ENCODE results near the gene ATP11A.
A peak's percentile ranks its signal among the peaks of the same experiment; 100 is the strongest.

ATP11A gene

GRCh38 chr13:112764028-112764427 lies 74.2 kb downstream of the ATP11A start:
- DNase-seq = no peak

GRCh38 chr13:112764864-112765561 lies 75.2 kb downstream of the ATP11A start:
- DNase-seq = no peak

GRCh38 chr13:112765731-112766130 lies 75.9 kb downstream of the ATP11A start:
- DNase-seq = no peak

GRCh38 chr13:112766336-112766735 lies 76.5 kb downstream of the ATP11A start:
- DNase-seq = no peak

- no peak for DNase-seq
Observed at GRCh38 chr13:112767506-112768471, 78.0 kb downstream of the ATP11A start.

GRCh38 chr13:112768795-112769481 lies 79.1 kb downstream of the ATP11A start:
- DNase-seq = no peak

GRCh38 chr13:112769615-112770014 lies 79.8 kb downstream of the ATP11A start:
- DNase-seq = no peak

GRCh38 chr13:112770504-112770903 lies 80.7 kb downstream of the ATP11A start:
- no peak for DNase-seq

GRCh38 chr13:112771139-112771876 lies 81.5 kb downstream of the ATP11A start:
- DNase-seq = no peak

- DNase-seq = no peak
Observed at GRCh38 chr13:112771877-112772538, 82.2 kb downstream of the ATP11A start.

- no peak for DNase-seq
Observed at GRCh38 chr13:112772539-112772909, 82.7 kb downstream of the ATP11A start.

GRCh38 chr13:112772929-112773328 lies 83.1 kb downstream of the ATP11A start:
- no peak for DNase-seq

- DNase-seq = no peak
Observed at GRCh38 chr13:112773601-112774447, 84.0 kb downstream of the ATP11A start.

GRCh38 chr13:112774448-112774792 lies 84.6 kb downstream of the ATP11A start:
- no peak for DNase-seq

GRCh38 chr13:112774829-112775565 lies 85.2 kb downstream of the ATP11A start:
- DNase-seq = no peak

GRCh38 chr13:112775791-112776279 lies 86.0 kb downstream of the ATP11A start:
- peak; percentile 1 for DNase-seq

GRCh38 chr13:112776354-112776753 lies 86.5 kb downstream of the ATP11A start:
- no peak for DNase-seq

- DNase-seq = no peak
Observed at GRCh38 chr13:112776971-112777370, 87.1 kb downstream of the ATP11A start.

- DNase-seq = no peak
Observed at GRCh38 chr13:112777637-112778406, 88.0 kb downstream of the ATP11A start.
